K562 (cell line): ENCODE data around the gene C1orf105. TPM values are rescaled to one million over a fixed set of nuclear protein-coding genes. Genes with fewer than 3 reads are reported as not detected.

Source experiments
- ATF1 ChIP-seq, 2 experiments: fragments of 450-650 bp in 1 of 2; IDR thresholded peaks; 2 replicates each; pipeline ENCODE4 v1.6.1; 2016; ENCODE audit warnings: missing compliant biosample characterization in 1 of 2, missing genetic modification characterization in 1 of 2
- CAMTA2 ChIP-seq: fragments of 250-450 bp; sonication (Bioruptor Pico); conservative IDR thresholded peaks from 2 replicates; pipeline ENCODE4 v1.5.1; 2022
- CHD1 ChIP-seq: fragments of 200-600 bp; sonication (generic); IDR thresholded peaks from one replicate; pipeline ENCODE4 v1.6.1; 2012; ENCODE audit warnings: mild to moderate bottlenecking, moderate library complexity, low read length, inconsistent platforms
- CREM ChIP-seq: IDR thresholded peaks from 2 replicates; pipeline ENCODE4 v1.6.1; 2014; ENCODE audit warnings: antibody characterized with exemption, low read depth
- ETV1 ChIP-seq: fragments of 450-650 bp; conservative IDR thresholded peaks from 2 replicates; pipeline ENCODE4 v1.6.1; 2016; ENCODE audit warnings: missing genetic modification characterization, control low read depth, low read depth, missing compliant biosample characterization
- JUND ChIP-seq, 2 experiments: IDR thresholded peaks; 2 replicates in 1 of 2; 3 replicates in 1 of 2; pipeline ENCODE4 v1.6.1; 2011; ENCODE audit warnings: borderline replicate concordance in 2 of 2, low read depth in 2 of 2, low read length in 2 of 2, improper control_type of control experiment in 1 of 2, missing biosample characterization in 1 of 2, missing genetic modification characterization in 1 of 2, missing genetic modification reagents in 1 of 2
- KDM1A ChIP-seq, 2 experiments: fragments of 450-650 bp; IDR thresholded peaks; 2 replicates each; pipeline ENCODE4 v1.6.1; 2016; ENCODE audit warnings: mild to moderate bottlenecking in 2 of 2
- POLR2B ChIP-seq: fragments of 450-650 bp; IDR thresholded peaks from 2 replicates; pipeline ENCODE4 v1.6.1; 2018; ENCODE audit warnings: low read depth; ENCODE audit not compliant: partially characterized antibody
- POLR2G ChIP-seq: fragments of 200-400 bp; formaldehyde crosslinking; IDR thresholded peaks from 2 replicates; pipeline ENCODE4 v1.6.1; 2017; ENCODE audit warnings: low read depth, mild to moderate bottlenecking, antibody characterized with exemption, low read length, moderate library complexity
- SPI1 ChIP-seq: IDR thresholded peaks from 2 replicates; pipeline ENCODE4 v1.6.1; 2011; ENCODE audit warnings: low read depth, low read length, control low read depth, borderline replicate concordance
- SRF ChIP-seq, 2 experiments: fragments of 250-450, 450-650 bp in 1 of 2; sonication (Bioruptor Pico) in 1 of 2; sonication (generic) in 1 of 2; formaldehyde crosslinking; IDR thresholded peaks; 2 replicates each; pipeline versions ENCODE4 v1.5.0 to v1.5.1; 2020 to 2022; ENCODE audit warnings: mild to moderate bottlenecking in 1 of 2, missing genetic modification reagents in 1 of 2
- TBL1XR1 ChIP-seq, 2 experiments: IDR thresholded peaks; 2 replicates each; pipeline ENCODE4 v1.6.1; 2012; ENCODE audit warnings: improper control_type of control experiment in 2 of 2, low read length in 2 of 2, mild to moderate bottlenecking in 1 of 2
- TOE1 ChIP-seq, 2 experiments: fragments of 450-650 bp in 1 of 2; sonication (generic) in 1 of 2; formaldehyde crosslinking in 1 of 2; IDR thresholded peaks; 2 replicates each; pipeline versions ENCODE4 v1.7.1 to v1.8.0; 2016 to 2022; ENCODE audit warnings: borderline replicate concordance in 2 of 2, mild to moderate bottlenecking in 2 of 2, antibody characterized with exemption in 1 of 2, inconsistent platforms in 1 of 2, low read depth in 1 of 2, missing genetic modification reagents in 1 of 2, moderate library complexity in 1 of 2
- polyA plus RNA-seq, 8 experiments: library from polyadenylated mRNA; depleted of rRNA in 4 of 8; stranded (reverse) in 5 of 8; unstranded in 3 of 8; fragments of >200 nt; fragmentation: Nextera tagmentation in 2 of 8; fragmentation: Illumina TruSeq in 1 of 8; extraction: Ambion mirVana in 2 of 8; extraction: Trizol in 1 of 8; gene quantifications; 2 replicates each; pipeline versions ENCODE4 v1.2.1 to v1.2.3, GENCODE V29; 2011 to 2014; ENCODE audit warnings: inconsistent platforms in 1 of 8, missing spikeins in 1 of 8
- total RNA-seq, 7 experiments: library from RNA; depleted of rRNA in 6 of 7; stranded (reverse); fragments of >200 nt in 6 of 7; fragmentation: Illumina TruSeq in 2 of 7; extraction: Trizol in 2 of 7; gene quantifications; 2 replicates each; pipeline versions ENCODE4 v1.2.1 to v1.2.3, GENCODE V29; 2011 to 2021; ENCODE audit warnings: low replicate concordance in 1 of 7
- TF ChIP-seq, protein P1 (sequence below): fragments of 450-650 bp; formaldehyde crosslinking; conservative IDR thresholded peaks from 2 replicates; pipeline ENCODE4 v1.4.0; 2022; ENCODE audit warnings: mild to moderate bottlenecking, missing genetic modification characterization
- TF ChIP-seq, protein P2 (sequence below): sonication (generic); formaldehyde crosslinking; IDR thresholded peaks from 2 replicates; pipeline ENCODE4 v1.8.0; 2023; ENCODE audit warnings: mild to moderate bottlenecking, missing genetic modification reagents
- TF ChIP-seq, protein P3 (sequence below): fragments of 250-450 bp; sonication (Bioruptor Pico); IDR thresholded peaks from 2 replicates; pipeline ENCODE4 v1.4.0; 2020; ENCODE audit warnings: mild to moderate bottlenecking, moderate library complexity

C1orf105 gene
- total and polyA plus RNA-seq, 9 of the 15 experiments (the other 6 are each of a cell fraction or from before 2014, with no cell fraction given), result 0.08 TPM; not detected in 8

DNA sequence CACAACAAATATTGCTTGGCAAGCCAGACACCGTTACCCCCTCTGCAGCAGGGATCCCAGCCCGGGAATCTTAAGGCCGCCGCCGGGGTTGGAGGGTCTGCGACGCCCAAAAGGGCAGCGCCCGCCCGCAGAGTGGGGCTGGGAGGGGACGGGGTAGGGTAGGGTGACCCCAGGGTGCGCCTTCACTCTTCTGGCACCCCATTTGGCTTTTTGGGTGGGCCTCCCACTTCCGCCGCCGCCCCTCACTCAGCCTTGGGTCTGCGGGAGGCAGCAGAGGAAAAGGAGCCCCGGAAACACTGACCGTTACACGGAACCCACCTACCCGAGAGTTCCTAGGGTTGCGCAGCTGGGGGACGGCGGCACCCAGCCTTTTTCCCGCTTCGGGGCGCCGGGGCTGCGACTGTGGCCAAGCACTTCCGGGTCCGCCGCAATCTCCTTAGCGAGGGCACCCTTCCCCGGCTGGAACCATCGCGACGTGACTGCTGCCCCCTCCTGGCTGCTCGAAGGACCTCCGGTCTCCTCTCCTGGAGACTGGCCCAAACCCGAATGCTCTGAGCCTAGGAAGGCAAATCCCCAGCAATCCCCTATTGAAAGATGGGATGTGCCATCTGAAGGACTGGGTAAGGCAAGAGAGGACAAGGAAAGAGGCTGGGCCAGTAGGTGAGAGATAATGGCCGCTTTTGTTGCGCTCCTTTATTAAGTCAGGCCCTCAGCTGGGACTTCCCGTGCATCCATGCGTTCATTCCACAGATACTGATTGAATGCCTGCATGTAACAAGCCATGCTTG lies 23.4 kb downstream of the C1orf105 start, which contains the start of gene PIGC (continued):
- TF ChIP-seq ATF1 (CRISPR knock-in tag; IDR thresholded peaks at IDR 0.05), result no peak
- peak; percentile 61; the same call in 1 of the 2 replicates for TF ChIP-seq ATF1 (tag; IDR thresholded peaks at IDR 0.05)
- TF ChIP-seq JUND (IDR thresholded peaks at IDR 0.05; ENCODE audit: borderline replicate concordance, low read depth, low read length), result peak; percentile 54; the same call in 1 of the 2 replicates
- TF ChIP-seq JUND (tag; IDR thresholded peaks at IDR 0.05; ENCODE audit: borderline replicate concordance, low read depth, low read length), result no peak; the same call in 2 of the 3 replicates
- TF ChIP-seq SPI1, result 0 out of 2 replicates have a peak, but pooled peaks have one; percentile 18
- TF ChIP-seq, protein P1, sequence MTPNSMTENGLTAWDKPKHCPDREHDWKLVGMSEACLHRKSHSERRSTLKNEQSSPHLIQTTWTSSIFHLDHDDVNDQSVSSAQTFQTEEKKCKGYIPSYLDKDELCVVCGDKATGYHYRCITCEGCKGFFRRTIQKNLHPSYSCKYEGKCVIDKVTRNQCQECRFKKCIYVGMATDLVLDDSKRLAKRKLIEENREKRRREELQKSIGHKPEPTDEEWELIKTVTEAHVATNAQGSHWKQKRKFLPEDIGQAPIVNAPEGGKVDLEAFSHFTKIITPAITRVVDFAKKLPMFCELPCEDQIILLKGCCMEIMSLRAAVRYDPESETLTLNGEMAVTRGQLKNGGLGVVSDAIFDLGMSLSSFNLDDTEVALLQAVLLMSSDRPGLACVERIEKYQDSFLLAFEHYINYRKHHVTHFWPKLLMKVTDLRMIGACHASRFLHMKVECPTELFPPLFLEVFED (CRISPR knock-in tag), result no peak
- TF ChIP-seq POLR2B, result peak; percentile 79
- peak; percentile 71 for TF ChIP-seq TOE1 (IDR thresholded peaks at IDR 0.05; ENCODE audit: borderline replicate concordance)
- no peak for TF ChIP-seq TOE1 (CRISPR knock-in tag; IDR thresholded peaks at IDR 0.05; ENCODE audit: borderline replicate concordance, low read depth)
- TF ChIP-seq CREM, result peak; percentile 75
- peak; percentile 52 to 57; a peak in 3 of 4 replicates for TF ChIP-seq KDM1A (IDR thresholded peaks at IDR 0.05)
- TF ChIP-seq TBL1XR1 (IDR thresholded peaks at IDR 0.05; ENCODE audit: low read length in 2 of 2), result peak; percentile 53 to 64; a peak in 2 of 4 replicates
- peak; percentile 63 for TF ChIP-seq CHD1
- TF ChIP-seq, protein P2, sequence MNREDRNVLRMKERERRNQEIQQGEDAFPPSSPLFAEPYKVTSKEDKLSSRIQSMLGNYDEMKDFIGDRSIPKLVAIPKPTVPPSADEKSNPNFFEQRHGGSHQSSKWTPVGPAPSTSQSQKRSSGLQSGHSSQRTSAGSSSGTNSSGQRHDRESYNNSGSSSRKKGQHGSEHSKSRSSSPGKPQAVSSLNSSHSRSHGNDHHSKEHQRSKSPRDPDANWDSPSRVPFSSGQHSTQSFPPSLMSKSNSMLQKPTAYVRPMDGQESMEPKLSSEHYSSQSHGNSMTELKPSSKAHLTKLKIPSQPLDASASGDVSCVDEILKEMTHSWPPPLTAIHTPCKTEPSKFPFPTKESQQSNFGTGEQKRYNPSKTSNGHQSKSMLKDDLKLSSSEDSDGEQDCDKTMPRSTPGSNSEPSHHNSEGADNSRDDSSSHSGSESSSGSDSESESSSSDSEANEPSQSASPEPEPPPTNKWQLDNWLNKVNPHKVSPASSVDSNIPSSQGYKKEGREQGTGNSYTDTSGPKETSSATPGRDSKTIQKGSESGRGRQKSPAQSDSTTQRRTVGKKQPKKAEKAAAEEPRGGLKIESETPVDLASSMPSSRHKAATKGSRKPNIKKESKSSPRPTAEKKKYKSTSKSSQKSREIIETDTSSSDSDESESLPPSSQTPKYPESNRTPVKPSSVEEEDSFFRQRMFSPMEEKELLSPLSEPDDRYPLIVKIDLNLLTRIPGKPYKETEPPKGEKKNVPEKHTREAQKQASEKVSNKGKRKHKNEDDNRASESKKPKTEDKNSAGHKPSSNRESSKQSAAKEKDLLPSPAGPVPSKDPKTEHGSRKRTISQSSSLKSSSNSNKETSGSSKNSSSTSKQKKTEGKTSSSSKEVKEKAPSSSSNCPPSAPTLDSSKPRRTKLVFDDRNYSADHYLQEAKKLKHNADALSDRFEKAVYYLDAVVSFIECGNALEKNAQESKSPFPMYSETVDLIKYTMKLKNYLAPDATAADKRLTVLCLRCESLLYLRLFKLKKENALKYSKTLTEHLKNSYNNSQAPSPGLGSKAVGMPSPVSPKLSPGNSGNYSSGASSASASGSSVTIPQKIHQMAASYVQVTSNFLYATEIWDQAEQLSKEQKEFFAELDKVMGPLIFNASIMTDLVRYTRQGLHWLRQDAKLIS (CRISPR knock-in tag), result peak; percentile 82; the same call in 1 of the 2 replicates
- TF ChIP-seq CAMTA2 (CRISPR knock-in tag), result 0 out of 2 replicates have a peak, but pooled peaks have one; percentile 83
- TF ChIP-seq, protein P3, sequence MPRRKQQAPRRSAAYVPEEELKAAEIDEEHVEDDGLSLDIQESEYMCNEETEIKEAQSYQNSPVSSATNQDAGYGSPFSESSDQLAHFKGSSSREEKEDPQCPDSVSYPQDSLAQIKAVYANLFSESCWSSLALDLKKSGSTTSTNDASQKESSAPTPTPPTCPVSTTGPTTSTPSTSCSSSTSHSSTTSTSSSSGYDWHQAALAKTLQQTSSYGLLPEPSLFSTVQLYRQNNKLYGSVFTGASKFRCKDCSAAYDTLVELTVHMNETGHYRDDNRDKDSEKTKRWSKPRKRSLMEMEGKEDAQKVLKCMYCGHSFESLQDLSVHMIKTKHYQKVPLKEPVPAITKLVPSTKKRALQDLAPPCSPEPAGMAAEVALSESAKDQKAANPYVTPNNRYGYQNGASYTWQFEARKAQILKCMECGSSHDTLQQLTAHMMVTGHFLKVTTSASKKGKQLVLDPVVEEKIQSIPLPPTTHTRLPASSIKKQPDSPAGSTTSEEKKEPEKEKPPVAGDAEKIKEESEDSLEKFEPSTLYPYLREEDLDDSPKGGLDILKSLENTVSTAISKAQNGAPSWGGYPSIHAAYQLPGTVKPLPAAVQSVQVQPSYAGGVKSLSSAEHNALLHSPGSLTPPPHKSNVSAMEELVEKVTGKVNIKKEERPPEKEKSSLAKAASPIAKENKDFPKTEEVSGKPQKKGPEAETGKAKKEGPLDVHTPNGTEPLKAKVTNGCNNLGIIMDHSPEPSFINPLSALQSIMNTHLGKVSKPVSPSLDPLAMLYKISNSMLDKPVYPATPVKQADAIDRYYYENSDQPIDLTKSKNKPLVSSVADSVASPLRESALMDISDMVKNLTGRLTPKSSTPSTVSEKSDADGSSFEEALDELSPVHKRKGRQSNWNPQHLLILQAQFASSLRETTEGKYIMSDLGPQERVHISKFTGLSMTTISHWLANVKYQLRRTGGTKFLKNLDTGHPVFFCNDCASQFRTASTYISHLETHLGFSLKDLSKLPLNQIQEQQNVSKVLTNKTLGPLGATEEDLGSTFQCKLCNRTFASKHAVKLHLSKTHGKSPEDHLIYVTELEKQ (CRISPR knock-in tag), result no peak
- peak in 1 of 2 experiments; percentile 60; a peak in 1 of 4 replicates for TF ChIP-seq SRF (CRISPR knock-in tag; IDR thresholded peaks at IDR 0.05)
- TF ChIP-seq ETV1 (tag), result peak; percentile 84
- peak; percentile 95 for TF ChIP-seq POLR2G
